Sigmoid colon (tissue), 4 donors: ENCODE measurements around the gene FKBP9.
"Not testable (repeated sequence)": the region's sequence is repeated elsewhere in the genome, so short reads cannot be mapped to it uniquely, and the experiment has no call there.

Experiments
- CTCF ChIP-seq, 4 experiments: fragments of 450-650 bp in 3 of 4; fragments of 200-600 bp in 1 of 4; IDR thresholded peaks; one replicate each; pipeline ENCODE4 v1.5.1; 2016 to 2019; ENCODE audit warnings: antibody characterized with exemption in 4 of 4, mild to moderate bottlenecking in 3 of 4, moderate library complexity in 2 of 4
- POLR2A ChIP-seq, 2 donors: fragments of 450-650 bp; IDR thresholded peaks; one replicate each; pipeline ENCODE4 v1.6.1; 2016; ENCODE audit warnings: antibody characterized with exemption in 2 of 2, mild to moderate bottlenecking in 2 of 2, moderate library complexity in 2 of 2
- POLR2AphosphoS5 ChIP-seq, 4 donors: sonication (generic); formaldehyde crosslinking; IDR thresholded peaks; one replicate each; pipeline ENCODE4 v1.6.1; 2017; ENCODE audit warnings: antibody characterized with exemption in 4 of 4

GRCh38 chr7:32992750-32993149 lies 35.5 kb downstream of the FKBP9 start:
- TF ChIP-seq CTCF, POLR2AphosphoS5, POLR2A (IDR thresholded peaks at IDR 0.05): not testable (repeated sequence)
